Psoas muscle (tissue), 8 donors: ENCODE measurements around the gene DRC1. TPM values are rescaled to one million over a fixed set of nuclear protein-coding genes. Genes with fewer than 3 reads are reported as not detected.
A peak's percentile ranks its signal among the peaks of the same experiment; 100 is the strongest.

Experiments
- ATAC-seq, 4 donors: fragments of 200-7000 bp; cut with Tn5 transposase; one replicate each; pipeline ENCODE4 v1.9.1; 2020; ENCODE audit warnings: moderate library complexity in 3 of 4, mild to moderate bottlenecking in 2 of 4
- DNase-seq, 2 donors: peaks; one replicate each; pipeline ENCODE4 v3.0.0-alpha.2; 2020
- H3K27ac ChIP-seq: fragments of 200-600 bp; one replicate; pipeline ENCODE4 v1.8.0; 2022
- H3K27me3 ChIP-seq, 3 donors: fragments of 200-600 bp in 1 of 3; one replicate each; pipeline versions ENCODE4 v1.6.1 to v1.8.0; 2013 to 2022; ENCODE audit warnings: low read length in 2 of 3, mild to moderate bottlenecking in 2 of 3, moderate library complexity in 1 of 3; ENCODE audit not compliant: insufficient read depth in 3 of 3
- H3K36me3 ChIP-seq, 2 donors: fragments of 200-600 bp in 1 of 2; one replicate each; pipeline versions ENCODE4 v1.6.1 to v1.8.0; 2013 to 2022; ENCODE audit warnings: low read depth in 1 of 2, mild to moderate bottlenecking in 1 of 2, moderate library complexity in 1 of 2; ENCODE audit not compliant: insufficient read depth in 1 of 2
- H3K4me1 ChIP-seq: fragments of 200-600 bp; one replicate; pipeline ENCODE4 v1.8.0; 2022
- H3K4me3 ChIP-seq: fragments of 200-600 bp; one replicate; pipeline ENCODE4 v1.8.0; 2022; ENCODE audit warnings: mild to moderate bottlenecking
- H3K9me3 ChIP-seq: fragments of 200-600 bp; one replicate; pipeline ENCODE4 v1.8.0; 2022
- WGBS, 3 donors: extraction: QIAGEN DNeasy Blood & Tissue Kit; methylation state at CpG; one replicate each; pipeline versions ENCODE4 v1.1.6 to v1.1.7; 2013; 5-methylcytosine and 5-hydroxymethylcytosine counted together
- intact Hi-C, 2 donors: fragments of 100-400 bp; cut with DNase I; formaldehyde crosslinking; loops; one replicate each; pipeline versions ENCODE4 v1.11.0 to v1.14.2; 2022
- polyA plus RNA-seq, 3 donors: library from polyadenylated mRNA; stranded (reverse); fragments of 200-250 nt; gene quantifications; one replicate each; pipeline ENCODE4 v1.2.3, GENCODE V29; 2013
- total RNA-seq, 4 donors: library from RNA; stranded (reverse); fragmentation: NEBNext Ultra II Directional in 2 of 4; extraction: Animal tissue kit (Norgen Biotek cat#: 25700) in 2 of 4; gene quantifications; one replicate each; pipeline versions ENCODE4 v1.2.1 to v1.2.4, GENCODE V29; 2021 to 2023
- TF ChIP-seq, protein P1 (sequence below): fragments of 200-600 bp; IDR thresholded peaks from one replicate; pipeline ENCODE4 v1.8.0; 2022; ENCODE audit warnings: antibody characterized with exemption
- donor health status: healthy with polysubstance abuse.
- donor health status: DM: no; HTN: no; CAD: no; lungs with moderate emphysema.
- donor health status: Bipolar disorder and iron deficiency.
- donor health status: healthy.
- donor health status: DM: yes; HTN: yes; CAD: no.
- donor health status: DM: no; HTN: no; CAD: no.
- donor health status: DM: no; HTN: no; CAD: no.
- donor health status: DM: yes; HTN: yes; CAD: no.

DRC1 gene
- total and polyA plus RNA-seq, 7 donors = 0.04 to 0.15 (median 0.08) TPM; not detected in 3

DNA sequence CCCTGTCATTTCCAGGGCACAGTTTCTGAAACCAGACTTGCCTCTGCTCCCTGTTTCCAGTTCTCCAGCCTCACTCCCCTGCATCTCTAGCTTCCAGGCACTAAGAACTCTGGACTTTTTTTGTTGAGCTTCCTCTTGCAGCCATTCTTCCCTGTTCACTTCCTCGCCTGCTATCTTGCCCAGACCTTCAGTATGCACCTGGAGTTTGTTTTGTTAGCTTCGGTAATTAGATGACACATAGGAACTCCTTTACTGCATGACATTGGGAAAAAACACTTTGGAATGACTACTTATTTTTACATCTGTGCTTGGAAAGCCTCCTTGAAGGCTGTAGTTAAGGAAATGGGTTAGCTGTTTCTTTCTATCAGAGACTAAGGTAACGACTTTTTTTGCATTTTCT is 41.0 kb downstream of the DRC1 start:
- 73% methylated on average over 3 of the region's 3 CpGs for whole genome bisulfite sequencing, 3 donors

GRCh38 chr2:26444236-26444635 is 42.5 kb downstream of the DRC1 start:
- intact Hi-C loops = loop anchor here in 1 of 2 donors (2.0 kb wide), 1 partner anchor 67 kb away; no protein-coding TSS in a partner anchor
- TF ChIP-seq, protein P1, sequence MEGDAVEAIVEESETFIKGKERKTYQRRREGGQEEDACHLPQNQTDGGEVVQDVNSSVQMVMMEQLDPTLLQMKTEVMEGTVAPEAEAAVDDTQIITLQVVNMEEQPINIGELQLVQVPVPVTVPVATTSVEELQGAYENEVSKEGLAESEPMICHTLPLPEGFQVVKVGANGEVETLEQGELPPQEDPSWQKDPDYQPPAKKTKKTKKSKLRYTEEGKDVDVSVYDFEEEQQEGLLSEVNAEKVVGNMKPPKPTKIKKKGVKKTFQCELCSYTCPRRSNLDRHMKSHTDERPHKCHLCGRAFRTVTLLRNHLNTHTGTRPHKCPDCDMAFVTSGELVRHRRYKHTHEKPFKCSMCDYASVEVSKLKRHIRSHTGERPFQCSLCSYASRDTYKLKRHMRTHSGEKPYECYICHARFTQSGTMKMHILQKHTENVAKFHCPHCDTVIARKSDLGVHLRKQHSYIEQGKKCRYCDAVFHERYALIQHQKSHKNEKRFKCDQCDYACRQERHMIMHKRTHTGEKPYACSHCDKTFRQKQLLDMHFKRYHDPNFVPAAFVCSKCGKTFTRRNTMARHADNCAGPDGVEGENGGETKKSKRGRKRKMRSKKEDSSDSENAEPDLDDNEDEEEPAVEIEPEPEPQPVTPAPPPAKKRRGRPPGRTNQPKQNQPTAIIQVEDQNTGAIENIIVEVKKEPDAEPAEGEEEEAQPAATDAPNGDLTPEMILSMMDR = no peak
- H3K27ac ChIP-seq = no peak overlapping the region
- H3K27me3 ChIP-seq = no peaks in the 10 kb centered on the region
- peak; percentile 52 to 98 (median 91) for ATAC-seq
- no peak overlapping the region for H3K4me3 ChIP-seq
- H3K4me1 ChIP-seq = no peaks in the 10 kb centered on the region
- DNase-seq = no peak
- WGBS, 3 donors = 39 to 57% (median 40%) methylated on average over 7 of the region's 7 CpGs
- no peaks in the 10 kb centered on the region for H3K36me3 ChIP-seq
- H3K9me3 ChIP-seq = no peaks in the 10 kb centered on the region

More for the DNA sequence above, 41.0 kb downstream of the DRC1 start:
- intact Hi-C loops = no loop called here
- ATAC-seq (no peak), DNase-seq (no peak)
- TF ChIP-seq, protein P1 = no peak
- H3K4me3 ChIP-seq = no peak overlapping the region
- H3K27ac ChIP-seq = no peak overlapping the region
- H3K27me3 ChIP-seq = no peaks in the 10 kb centered on the region
- H3K9me3 ChIP-seq = no peaks in the 10 kb centered on the region
- H3K36me3 ChIP-seq = no peaks in the 10 kb centered on the region
- no peaks in the 10 kb centered on the region for H3K4me1 ChIP-seq

- DNase-seq = no peak
- intact Hi-C loops = no loop called here
- Histone ChIP-seq H3K4me1 (no peaks in the 10 kb centered on the region), H3K9me3 (no peaks in the 10 kb centered on the region), H3K4me3 (no peak overlapping the region), H3K27ac (no peak overlapping the region), H3K36me3 (no peaks in the 10 kb centered on the region), H3K27me3 (no peaks in the 10 kb centered on the region)
- 94 to 97% (median 96%) methylated on average over 9 of the region's 9 CpGs for WGBS, 3 donors
- TF ChIP-seq, protein P1 = no peak
- no peak for ATAC-seq
Measured at GRCh38 chr2:26448651-26449050, 46.9 kb downstream of the DRC1 start.

GRCh38 chr2:26449278-26450030 is 47.7 kb downstream of the DRC1 start:
- H3K36me3 ChIP-seq = no peaks in the 10 kb centered on the region
- no peaks in the 10 kb centered on the region for H3K4me1 ChIP-seq
- H3K27me3 ChIP-seq = no peaks in the 10 kb centered on the region
- no peak overlapping the region for H3K27ac ChIP-seq
- WGBS, 3 donors = 85 to 96% (median 91%) methylated on average over 10 of the region's 10 CpGs
- TF ChIP-seq, protein P1 = no peak
- intact Hi-C loops = no loop called here
- no peak overlapping the region for H3K4me3 ChIP-seq
- ATAC-seq = no peak
- no peaks in the 10 kb centered on the region for H3K9me3 ChIP-seq
- no peak for DNase-seq
